ENCODE measurements around the gene FMNL2.

FMNL2 gene

GRCh38 chr2:152618193-152618564 is 283.2 kb downstream of the FMNL2 start:
- no peak for DNase-seq (ENCODE audit: low spot score)

- no peak for DNase-seq (ENCODE audit: low spot score)
Observed at GRCh38 chr2:152620208-152620607, 285.2 kb downstream of the FMNL2 start.

- DNase-seq (ENCODE audit: low spot score), result no peak
Observed at GRCh38 chr2:152620985-152621384, 286.0 kb downstream of the FMNL2 start.

- DNase-seq (ENCODE audit: low spot score), result no peak
Observed at GRCh38 chr2:152622219-152622618, 287.2 kb downstream of the FMNL2 start.

GRCh38 chr2:152623076-152623740 is 288.2 kb downstream of the FMNL2 start:
- DNase-seq (ENCODE audit: low spot score), result no peak

- DNase-seq (ENCODE audit: low spot score), result no peak
Observed at GRCh38 chr2:152623775-152624174, 288.8 kb downstream of the FMNL2 start.

- DNase-seq (ENCODE audit: low spot score), result no peak
Observed at GRCh38 chr2:152624805-152625204, 289.8 kb downstream of the FMNL2 start.

- DNase-seq (ENCODE audit: low spot score), result no peak
Observed at GRCh38 chr2:152626911-152627339, 292.0 kb downstream of the FMNL2 start.

- no peak for DNase-seq (ENCODE audit: low spot score)
Observed at GRCh38 chr2:152627351-152627957, 292.5 kb downstream of the FMNL2 start.

- DNase-seq (ENCODE audit: low spot score), result no peak
Observed at GRCh38 chr2:152629202-152629601, 294.2 kb downstream of the FMNL2 start.

GRCh38 chr2:152630466-152630865 is 295.5 kb downstream of the FMNL2 start:
- DNase-seq (ENCODE audit: low spot score), result no peak

- DNase-seq (ENCODE audit: low spot score), result no peak
Observed at GRCh38 chr2:152632736-152633135, 297.8 kb downstream of the FMNL2 start.

- peak; percentile 42 for DNase-seq (ENCODE audit: low spot score)
Observed at GRCh38 chr2:152635635-152636298, 300.8 kb downstream of the FMNL2 start.

GRCh38 chr2:152637251-152637650 is 302.3 kb downstream of the FMNL2 start:
- DNase-seq (ENCODE audit: low spot score), result no peak

- no peak for DNase-seq (ENCODE audit: low spot score)
Observed at GRCh38 chr2:152638056-152638455, 303.1 kb downstream of the FMNL2 start.

GRCh38 chr2:152638590-152638989 is 303.6 kb downstream of the FMNL2 start:
- DNase-seq (ENCODE audit: low spot score), result no peak

- DNase-seq (ENCODE audit: low spot score), result no peak
Observed at GRCh38 chr2:152644189-152644873, 309.4 kb downstream of the FMNL2 start.

- no peak for DNase-seq (ENCODE audit: low spot score)
Observed at GRCh38 chr2:152646264-152646663, 311.3 kb downstream of the FMNL2 start.

- no peak for DNase-seq (ENCODE audit: low spot score)
Observed at GRCh38 chr2:152646775-152647174, 311.8 kb downstream of the FMNL2 start.

GRCh38 chr2:152647552-152647951 is 312.6 kb downstream of the FMNL2 start:
- no peak for DNase-seq (ENCODE audit: low spot score)

- no peak for DNase-seq (ENCODE audit: low spot score)
Observed at GRCh38 chr2:152648336-152648735, 313.4 kb downstream of the FMNL2 start.

GRCh38 chr2:152649997-152650396 is 315.0 kb downstream of the FMNL2 start:
- no peak for DNase-seq (ENCODE audit: low spot score)
